Esophagus (tissue), 2 donors: ENCODE data around the gene RPL34. TPM values are rescaled to one million over a fixed set of nuclear protein-coding genes. Genes with fewer than 3 reads are reported as not detected.

ENCODE experiments used
- H3K27ac ChIP-seq, 2 donors: one replicate each; pipeline ENCODE4 v1.5.1; 2013; ENCODE audit warnings: low read depth in 2 of 2, mild to moderate bottlenecking in 2 of 2, inconsistent platforms in 1 of 2, low read length in 1 of 2, moderate library complexity in 1 of 2
- H3K27me3 ChIP-seq, 2 donors: one replicate each; pipeline ENCODE4 v1.6.1; 2013; ENCODE audit warnings: low read length in 2 of 2, control low read depth in 1 of 2, mild to moderate bottlenecking in 1 of 2; ENCODE audit not compliant: insufficient read depth in 2 of 2, control insufficient read depth in 1 of 2
- H3K36me3 ChIP-seq, 2 donors: one replicate each; pipeline ENCODE4 v1.6.1; 2013; ENCODE audit warnings: low read length in 1 of 2; ENCODE audit not compliant: control insufficient read depth in 2 of 2, insufficient read depth in 2 of 2
- H3K4me1 ChIP-seq, 2 donors: one replicate each; pipeline ENCODE4 v1.6.1; 2013; ENCODE audit warnings: low read length in 1 of 2; ENCODE audit not compliant: control insufficient read depth in 2 of 2, insufficient read depth in 2 of 2
- H3K4me3 ChIP-seq, 2 donors: one replicate each; pipeline ENCODE4 v1.5.1; 2013; ENCODE audit warnings: low read length in 2 of 2, mild to moderate bottlenecking in 2 of 2, low read depth in 1 of 2, moderate library complexity in 1 of 2
- H3K9me3 ChIP-seq, 2 donors: one replicate each; pipeline ENCODE4 v1.6.1; 2013; ENCODE audit warnings: mild to moderate bottlenecking in 2 of 2, low read depth in 1 of 2, low read length in 1 of 2, moderate library complexity in 1 of 2; ENCODE audit not compliant: control insufficient read depth in 2 of 2, insufficient read depth in 1 of 2
- WGBS, 2 donors: extraction: QIAGEN DNeasy Blood & Tissue Kit; methylation state at CpG; one replicate each; pipeline ENCODE4 v1.1.7; 2013; 5-methylcytosine and 5-hydroxymethylcytosine counted together
- polyA plus RNA-seq, 2 donors: library from polyadenylated mRNA; stranded (reverse); fragments of 200-250 nt; gene quantifications; one replicate each; pipeline ENCODE4 v1.2.3, GENCODE V29; 2013
- donor health status: healthy with polysubstance abuse.
- donor health status: Bipolar disorder and iron deficiency.

Gene RPL34
- polyA plus RNA-seq, 2 donors: 3,346 to 3,753 TPM

DNA sequence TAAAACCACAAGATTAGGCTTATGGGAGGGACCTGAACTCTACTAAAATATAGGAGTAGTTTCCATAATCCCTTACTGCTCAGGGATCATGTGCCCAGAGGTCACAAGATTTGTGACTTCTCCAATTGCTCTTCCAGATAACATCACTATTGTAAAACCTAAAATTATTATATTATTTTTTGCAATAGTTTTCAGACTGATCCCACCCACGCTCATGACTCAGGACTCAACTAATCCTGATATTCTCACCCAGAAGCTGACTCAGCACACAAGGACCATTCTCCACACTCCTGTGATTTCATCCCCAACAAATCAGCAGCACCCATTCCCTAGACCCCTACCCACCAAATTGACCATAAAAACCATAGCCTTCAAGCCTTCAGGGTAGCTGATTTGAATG, 24.0 kb upstream of the RPL34 start:
- no peaks in the 10 kb centered on the region for H3K4me1 ChIP-seq
- no peak overlapping the region for H3K4me3 ChIP-seq
- H3K9me3 ChIP-seq: no peaks in the 10 kb centered on the region
- H3K36me3 ChIP-seq: no peaks in the 10 kb centered on the region
- no peaks in the 10 kb centered on the region for H3K27me3 ChIP-seq
- WGBS, 2 donors: 92 to 96% methylated on average over 1 of the region's 1 CpG
- H3K27ac ChIP-seq: no peak overlapping the region

DNA sequence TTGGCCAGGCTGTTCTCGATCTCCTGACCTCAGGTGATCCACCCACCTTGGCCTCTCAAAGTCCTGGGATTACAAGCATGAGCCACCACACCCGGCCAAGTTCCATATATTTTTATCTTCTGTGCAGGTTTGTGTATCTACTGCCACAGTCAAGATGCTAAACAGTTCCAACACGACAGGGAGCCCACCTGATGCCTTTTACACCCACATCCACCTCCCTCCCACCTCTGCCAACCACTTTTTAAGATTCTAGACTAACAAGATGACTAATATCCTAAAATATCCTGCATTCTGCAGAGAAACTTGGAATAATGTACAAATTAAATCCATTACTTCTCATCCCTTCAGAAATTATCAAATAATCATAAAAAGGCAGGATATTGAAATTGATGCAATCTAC, 19.3 kb upstream of the RPL34 start:
- 73% methylated on average over 3 of the region's 3 CpGs for WGBS, 2 donors
- Histone ChIP-seq H3K4me3 (no peak overlapping the region), H3K4me1 (no peaks in the 10 kb centered on the region)

DNA sequence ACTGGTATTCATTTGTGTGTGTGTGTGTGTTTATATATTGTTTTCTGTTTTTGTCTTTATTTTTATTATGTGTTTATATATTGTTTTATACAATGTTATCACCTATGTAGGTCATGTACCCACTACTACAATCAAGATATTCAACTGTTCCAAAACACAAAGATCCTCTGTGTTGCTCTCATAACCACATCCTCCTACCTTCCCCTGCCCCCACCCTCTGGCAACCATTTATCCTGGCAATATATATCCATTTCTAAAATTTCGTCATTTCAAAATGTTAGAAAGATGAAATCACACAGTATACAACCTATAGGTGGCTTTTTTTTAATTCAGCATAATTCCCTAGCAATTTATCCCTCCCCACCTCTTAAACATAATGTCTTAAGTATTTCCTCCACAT, 18.8 kb upstream of the RPL34 start:
- 78 to 83% methylated on average over 1 of the region's 1 CpG for WGBS, 2 donors
- Histone ChIP-seq H3K27me3 (no peaks in the 10 kb centered on the region), H3K9me3 (no peaks in the 10 kb centered on the region), H3K4me1 (no peaks in the 10 kb centered on the region), H3K4me3 (no peak overlapping the region), H3K27ac (no peak overlapping the region), H3K36me3 (no peaks in the 10 kb centered on the region)

More for the DNA sequence above, 19.3 kb upstream of the RPL34 start:
- no peaks in the 10 kb centered on the region for H3K9me3 ChIP-seq
- H3K27me3 ChIP-seq: no peaks in the 10 kb centered on the region
- H3K27ac ChIP-seq: no peak overlapping the region
- no peaks in the 10 kb centered on the region for H3K36me3 ChIP-seq

DNA sequence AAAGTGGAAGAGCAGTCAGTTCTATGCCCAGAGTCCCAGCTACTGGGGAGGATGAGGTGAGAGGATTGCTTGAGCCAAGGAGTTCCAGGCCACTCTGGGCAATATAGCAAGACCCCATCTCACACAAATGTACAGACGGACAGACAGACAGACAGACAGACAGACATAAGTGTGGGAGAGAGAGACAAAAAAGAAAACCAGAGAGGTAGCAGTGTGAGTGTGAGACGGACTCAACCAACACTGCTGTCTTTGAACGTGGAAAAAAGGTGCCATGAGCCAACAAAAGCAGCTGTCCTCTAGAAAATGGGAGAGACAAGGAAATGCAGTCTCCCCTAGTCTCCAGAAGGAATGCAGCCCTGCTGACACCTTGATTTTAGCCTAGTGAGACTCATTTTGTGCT, 18.2 kb upstream of the RPL34 start:
- H3K36me3 ChIP-seq: no peaks in the 10 kb centered on the region
- no peak overlapping the region for H3K27ac ChIP-seq
- no peaks in the 10 kb centered on the region for H3K27me3 ChIP-seq
- no peaks in the 10 kb centered on the region for H3K9me3 ChIP-seq
- H3K4me1 ChIP-seq: no peaks in the 10 kb centered on the region
- WGBS, 2 donors: 79 to 83% methylated on average over 3 of the region's 3 CpGs
- no peak overlapping the region for H3K4me3 ChIP-seq

DNA sequence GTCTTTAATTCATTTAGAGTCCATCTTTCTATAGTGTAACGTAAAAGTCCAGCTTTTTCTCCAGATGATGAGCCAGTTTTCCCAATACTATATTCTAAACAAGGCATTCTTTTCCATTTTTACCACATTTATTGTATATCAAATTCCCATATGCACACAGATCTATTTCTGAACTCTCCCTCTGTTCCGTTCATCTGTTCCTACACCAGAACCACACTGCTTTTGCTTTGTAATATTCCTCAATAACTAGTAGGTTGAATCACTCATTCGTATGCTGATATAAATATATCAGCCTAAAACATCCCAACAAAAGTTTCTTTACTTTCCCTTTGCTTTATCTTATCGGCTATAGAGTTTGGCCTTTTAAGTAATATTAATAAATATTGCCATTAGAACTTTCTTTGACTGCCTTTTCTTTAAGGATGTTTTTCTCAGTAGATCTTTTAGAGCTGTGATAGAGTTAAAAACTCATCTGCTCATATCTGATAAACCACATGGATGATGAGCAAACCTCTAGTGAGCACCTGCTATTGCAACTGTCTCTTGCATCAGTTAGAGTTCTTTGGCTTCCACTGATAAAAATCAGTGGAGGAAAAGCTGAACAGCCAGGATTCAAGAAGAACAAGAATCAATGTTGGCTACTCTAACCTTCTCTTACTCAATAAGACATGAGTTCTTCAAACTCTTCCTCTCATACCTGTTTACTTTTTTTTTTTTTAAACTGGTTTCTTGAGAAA, 13.1 kb upstream of the RPL34 start:
- Histone ChIP-seq H3K27me3 (no peaks in the 10 kb centered on the region), H3K4me3 (no peak overlapping the region), H3K9me3 (no peaks in the 10 kb centered on the region), H3K27ac (no peak overlapping the region), H3K4me1 (no peaks in the 10 kb centered on the region), H3K36me3 (no peaks in the 10 kb centered on the region)
- 93 to 96% methylated on average over 4 of the region's 4 CpGs for WGBS, 2 donors

DNA sequence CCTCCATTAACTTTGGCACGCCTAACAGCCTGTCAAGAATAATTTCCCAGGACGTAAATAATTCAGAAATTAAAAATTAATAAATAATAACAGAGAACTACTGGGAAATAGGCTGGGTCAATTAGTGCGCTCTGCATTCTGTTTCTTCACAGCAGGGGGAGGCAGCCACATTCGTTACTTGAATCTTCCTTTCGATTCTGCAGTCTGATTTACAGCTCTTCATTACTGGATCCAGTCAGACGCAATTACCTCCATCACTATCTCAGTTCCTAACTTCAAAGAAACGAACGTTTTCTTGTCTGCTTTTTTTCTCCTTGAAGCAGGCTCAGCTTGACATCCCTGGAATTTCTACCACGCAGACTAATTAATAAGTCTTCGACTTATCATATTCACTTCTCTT, 9.0 kb upstream of the RPL34 start:
- H3K36me3 ChIP-seq: no peaks in the 10 kb centered on the region
- WGBS, 2 donors: 70 to 75% methylated on average over 10 of the region's 10 CpGs

DNA sequence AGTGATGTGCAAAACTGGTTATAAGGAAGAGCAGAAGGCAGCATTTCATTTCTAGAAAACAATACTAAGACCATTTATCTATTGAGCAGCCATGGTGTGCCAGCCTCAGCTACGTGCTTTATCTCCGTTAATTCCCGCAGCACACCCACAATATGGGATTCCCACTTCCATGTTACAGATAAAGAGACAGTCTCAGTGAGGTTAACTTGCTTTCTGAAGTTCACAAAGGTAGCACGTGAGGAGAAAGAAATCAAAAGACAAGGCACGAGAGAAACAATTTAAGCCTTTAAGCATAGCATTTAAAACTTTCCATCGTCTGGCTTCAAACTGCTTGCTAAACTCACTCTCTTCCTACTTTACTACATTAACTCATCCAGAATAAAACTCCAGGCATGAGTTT, 8.0 kb upstream of the RPL34 start:
- Histone ChIP-seq H3K27me3 (no peaks in the 10 kb centered on the region), H3K9me3 (no peaks in the 10 kb centered on the region), H3K4me1 (no peaks in the 10 kb centered on the region), H3K4me3 (no peak overlapping the region), H3K27ac (no peak overlapping the region), H3K36me3 (no peaks in the 10 kb centered on the region)
- WGBS, 2 donors: 84 to 87% methylated on average over 6 of the region's 6 CpGs

More for the DNA sequence above, 9.0 kb upstream of the RPL34 start:
- no peaks in the 10 kb centered on the region for H3K27me3 ChIP-seq
- H3K4me3 ChIP-seq: no peak overlapping the region
- H3K27ac ChIP-seq: no peak overlapping the region
- H3K4me1 ChIP-seq: no peaks in the 10 kb centered on the region
- no peaks in the 10 kb centered on the region for H3K9me3 ChIP-seq

DNA sequence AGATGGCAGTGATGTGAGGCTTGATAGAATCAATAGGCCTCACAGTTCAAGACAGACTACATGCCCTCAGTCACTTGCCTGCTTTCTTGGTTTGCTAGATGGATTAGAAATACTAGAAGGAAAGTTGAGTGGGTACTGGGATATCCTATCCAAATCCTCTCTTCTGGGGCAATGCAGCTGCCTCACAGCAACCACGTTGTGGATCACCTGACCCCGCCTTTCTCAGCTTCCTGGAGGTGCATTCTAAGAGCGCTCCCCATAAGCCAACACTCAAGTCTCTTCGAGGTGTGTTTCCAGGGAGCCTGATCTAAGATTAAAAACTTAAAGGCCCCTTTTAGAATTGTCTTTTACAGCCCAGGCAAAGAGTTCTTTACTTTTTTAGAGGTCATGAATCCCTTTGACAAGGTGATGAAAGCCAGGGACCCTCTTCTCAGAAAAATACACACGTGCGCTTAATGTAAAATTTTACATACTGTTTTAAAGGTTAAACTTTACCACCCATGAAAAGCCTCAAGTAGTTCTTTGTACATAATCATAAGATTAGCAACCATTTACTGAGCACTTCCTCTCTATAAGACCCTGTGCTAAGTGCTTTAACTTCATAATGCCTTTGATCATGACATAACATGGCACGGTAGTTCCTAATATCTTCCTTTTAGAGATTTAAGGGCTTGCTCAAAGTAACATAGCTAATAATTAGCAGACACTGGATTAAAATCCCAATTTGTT, 840 bp upstream of the RPL34 start:
- H3K27ac ChIP-seq: no peak overlapping the region
- H3K4me3 ChIP-seq: peak overlapping the region in 1 of 2 donors; percentile 98
- WGBS, 2 donors: 71 to 75% methylated on average over 7 of the region's 7 CpGs
- no peaks in the 10 kb centered on the region for H3K4me1 ChIP-seq
- H3K36me3 ChIP-seq: peaks cover 7 to 9% of the 10 kb centered on the region in 2 donors
- H3K9me3 ChIP-seq: no peaks in the 10 kb centered on the region
- H3K27me3 ChIP-seq: no peaks in the 10 kb centered on the region

DNA sequence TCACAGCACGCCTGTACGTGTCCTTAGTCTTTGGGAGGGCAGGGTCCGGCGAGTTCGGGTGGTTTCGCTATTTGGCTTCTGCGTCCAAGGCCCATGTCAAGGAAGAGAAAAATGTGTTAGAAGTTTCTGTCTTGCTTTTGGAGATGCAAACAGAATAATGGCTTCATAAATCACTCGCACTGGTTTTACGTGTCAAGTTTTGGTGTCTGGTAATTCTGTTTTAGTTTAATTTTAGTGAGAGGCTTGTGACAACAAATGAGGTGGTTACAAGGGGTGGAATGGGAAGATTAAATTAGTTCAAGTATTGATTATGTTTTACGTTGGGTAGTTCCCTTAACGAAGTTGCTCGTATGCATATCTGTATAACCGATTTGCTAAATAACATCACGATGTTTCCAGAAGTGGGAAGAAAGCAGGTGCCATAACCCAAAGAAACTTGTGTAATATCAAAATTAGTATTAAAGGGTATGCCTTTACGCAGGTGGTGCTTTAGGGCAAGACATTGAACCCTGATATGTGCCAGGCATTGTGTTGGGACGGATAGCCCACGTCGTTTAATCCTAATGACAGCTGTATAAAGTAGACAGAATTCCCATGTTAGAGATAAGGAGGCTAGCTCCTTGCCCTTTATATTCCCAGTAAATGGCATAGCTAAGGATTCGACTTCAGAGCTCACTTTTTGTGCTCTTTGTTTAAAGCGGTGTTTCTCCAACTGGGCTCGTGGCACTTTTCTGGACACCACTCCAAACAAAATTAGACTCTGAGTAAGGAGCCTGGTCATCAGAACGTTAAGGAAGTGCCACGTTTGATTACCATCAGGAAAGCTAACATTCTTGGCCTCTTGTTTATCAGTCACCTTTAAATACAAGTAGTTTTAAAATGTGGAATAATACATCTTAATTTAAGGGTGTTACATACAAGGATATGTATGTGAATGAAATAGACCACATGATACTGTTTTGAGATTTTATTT, 843 bp downstream of the RPL34 start:
- Histone ChIP-seq H3K27ac (peak overlapping the region; percentile 83 to 96), H3K4me3 (peak overlapping the region; percentile 75 to 98), H3K4me1 (no peaks in the 10 kb centered on the region), H3K36me3 (peaks cover 10 to 15% of the 10 kb centered on the region in 2 donors), H3K9me3 (no peaks in the 10 kb centered on the region), H3K27me3 (no peaks in the 10 kb centered on the region)
- 7% methylated on average over 23 of the region's 23 CpGs for WGBS, 2 donors
